Muscle layer of duodenum (tissue), 2 donors: ENCODE results near the gene PALLD.
"Not testable (repeated sequence)": the region's sequence is repeated elsewhere in the genome, so short reads cannot be mapped to it uniquely, and the experiment has no call there.

Experiments used
- H3K27ac ChIP-seq: one replicate; pipeline ENCODE4 v1.7.0; 2013; ENCODE audit warnings: mild to moderate bottlenecking, low read length
- H3K27me3 ChIP-seq: one replicate; pipeline ENCODE4 v1.7.0; 2013; ENCODE audit warnings: low read depth, mild to moderate bottlenecking, control low read depth, low read length
- H3K36me3 ChIP-seq, 2 donors: one replicate each; pipeline ENCODE4 v1.7.0; 2013; ENCODE audit warnings: low read length in 2 of 2, control low read depth in 1 of 2, mild to moderate bottlenecking in 1 of 2; ENCODE audit not compliant: insufficient read depth in 2 of 2, control insufficient read depth in 1 of 2
- H3K4me1 ChIP-seq, 2 donors: one replicate each; pipeline ENCODE4 v1.7.0; 2013; ENCODE audit warnings: low read length in 2 of 2, mild to moderate bottlenecking in 2 of 2, control low read depth in 1 of 2, moderate library complexity in 1 of 2; ENCODE audit not compliant: insufficient read depth in 2 of 2, control insufficient read depth in 1 of 2
- H3K4me3 ChIP-seq, 2 donors: one replicate each; pipeline ENCODE4 v1.7.0; 2013; ENCODE audit warnings: low read length in 2 of 2, low read depth in 1 of 2, mild to moderate bottlenecking in 1 of 2
- H3K9me3 ChIP-seq, 2 donors: one replicate each; pipeline ENCODE4 v1.7.0; 2013; ENCODE audit warnings: low read length in 2 of 2, control low read depth in 1 of 2, mild to moderate bottlenecking in 1 of 2; ENCODE audit not compliant: control insufficient read depth in 1 of 2
- donor health status: healthy.

PALLD gene

GRCh38 chr4:168924667-168925066 lies 427.8 kb downstream of the PALLD start:
- no peak overlapping the region for H3K4me3 ChIP-seq
- no peaks in the 10 kb centered on the region for H3K27me3 ChIP-seq
- H3K27ac ChIP-seq, result no peak overlapping the region
- H3K9me3 ChIP-seq, result no peaks in the 10 kb centered on the region
- peaks cover 0 to 10% of the 10 kb centered on the region in 2 donors for H3K4me1 ChIP-seq
- peaks cover 66 to 86% of the 10 kb centered on the region in 2 donors for H3K36me3 ChIP-seq

DNA sequence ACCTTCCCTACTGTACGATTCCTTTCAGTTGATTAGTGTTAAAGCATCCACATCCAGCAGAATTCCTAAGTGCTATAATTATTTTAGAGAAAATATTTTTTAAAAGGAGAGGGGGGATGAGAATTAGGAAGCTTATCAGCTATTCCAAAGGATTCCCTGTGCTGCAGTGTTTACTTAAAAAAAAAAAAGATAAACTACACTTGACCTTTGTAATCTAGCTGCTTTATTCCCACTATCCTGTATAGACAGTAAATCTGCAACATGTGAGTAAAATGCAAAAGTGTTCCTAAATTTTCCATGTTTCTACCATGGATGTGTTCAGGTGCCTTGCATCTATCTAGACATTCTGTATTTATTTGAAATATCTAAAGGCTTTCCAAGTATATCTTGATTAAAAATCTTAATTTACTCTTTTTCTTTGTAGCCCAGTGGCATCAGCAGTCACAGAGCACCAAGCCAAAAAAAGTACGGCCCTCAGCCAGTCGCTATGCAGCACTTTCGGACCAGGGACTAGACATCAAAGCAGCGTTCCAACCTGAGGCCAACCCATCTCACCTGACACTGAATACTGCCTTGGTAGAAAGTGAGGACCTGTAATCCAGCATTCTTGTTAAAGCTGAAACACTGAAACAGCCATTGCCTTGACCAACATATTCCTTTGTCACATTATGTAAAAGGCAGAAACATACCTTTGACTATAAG lies 429.1 kb downstream of the PALLD start:
- peaks cover 59 to 79% of the 10 kb centered on the region in 2 donors for H3K36me3 ChIP-seq
- H3K4me3 ChIP-seq, result no peak overlapping the region
- no peaks in the 10 kb centered on the region for H3K4me1 ChIP-seq
- no peaks in the 10 kb centered on the region for H3K9me3 ChIP-seq
- no peak overlapping the region for H3K27ac ChIP-seq
- no peaks in the 10 kb centered on the region for H3K27me3 ChIP-seq

DNA sequence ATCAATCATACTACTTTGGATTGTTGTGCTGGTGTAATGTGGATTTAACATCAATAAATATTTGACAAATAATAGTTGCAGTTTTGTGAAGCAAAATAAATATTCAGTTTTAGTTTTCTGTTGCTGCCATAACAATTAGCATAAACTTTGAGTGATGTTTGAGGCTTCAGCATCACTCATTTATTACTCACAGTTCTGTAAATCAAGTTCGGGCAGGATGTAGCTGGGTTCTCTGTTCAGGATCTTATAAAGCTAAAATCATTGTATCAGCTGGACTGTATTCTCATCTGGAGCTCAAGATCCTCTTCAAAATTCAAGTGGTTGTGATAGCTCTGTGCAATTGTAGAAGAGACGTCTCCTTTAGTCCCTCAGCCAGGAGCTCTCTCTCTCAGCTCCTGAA lies 431.5 kb downstream of the PALLD start:
- Histone ChIP-seq H3K9me3 (peaks cover 0 to 12% of the 10 kb centered on the region in 2 donors), H3K4me1 (no peaks in the 10 kb centered on the region), H3K27ac (no peak overlapping the region), H3K4me3 (no peak overlapping the region), H3K27me3 (no peaks in the 10 kb centered on the region), H3K36me3 (peaks cover 43 to 68% of the 10 kb centered on the region in 2 donors)

GRCh38 chr4:168928875-168929274 lies 432.0 kb downstream of the PALLD start:
- H3K9me3 ChIP-seq, result peaks cover 0 to 12% of the 10 kb centered on the region in 2 donors
- H3K4me1 ChIP-seq, result no peaks in the 10 kb centered on the region
- H3K36me3 ChIP-seq, result peaks cover 42 to 64% of the 10 kb centered on the region in 2 donors
- no peak overlapping the region for H3K4me3 ChIP-seq
- no peaks in the 10 kb centered on the region for H3K27me3 ChIP-seq
- no peak overlapping the region for H3K27ac ChIP-seq

- H3K27ac ChIP-seq, result no peak overlapping the region
- H3K4me3 ChIP-seq, result no peak overlapping the region
- H3K36me3 ChIP-seq, result peaks cover 26 to 47% of the 10 kb centered on the region in 2 donors
- peaks cover 0 to 19% of the 10 kb centered on the region in 2 donors for H3K9me3 ChIP-seq
- no peaks in the 10 kb centered on the region for H3K4me1 ChIP-seq
- H3K27me3 ChIP-seq, result no peaks in the 10 kb centered on the region
Observed at GRCh38 chr4:168930413-168931196, 433.8 kb downstream of the PALLD start.

- Histone ChIP-seq H3K4me3 (no peak overlapping the region), H3K36me3 (peaks cover 23 to 40% of the 10 kb centered on the region in 2 donors), H3K27ac (no peak overlapping the region), H3K9me3 (peaks cover 0 to 19% of the 10 kb centered on the region in 2 donors), H3K4me1 (no peaks in the 10 kb centered on the region), H3K27me3 (no peaks in the 10 kb centered on the region)
Observed at GRCh38 chr4:168931215-168931650, 434.4 kb downstream of the PALLD start.

- Histone ChIP-seq H3K4me1 (no peaks in the 10 kb centered on the region), H3K27me3 (no peaks in the 10 kb centered on the region), H3K27ac (no peak overlapping the region), H3K36me3 (peaks cover 16 to 33% of the 10 kb centered on the region in 2 donors), H3K9me3 (peaks cover 0 to 22% of the 10 kb centered on the region in 2 donors), H3K4me3 (no peak overlapping the region)
Observed at GRCh38 chr4:168932138-168932537, 435.3 kb downstream of the PALLD start.

- Histone ChIP-seq H3K4me3 (no peak overlapping the region), H3K9me3 (peaks cover 0 to 26% of the 10 kb centered on the region in 2 donors), H3K27me3 (no peaks in the 10 kb centered on the region), H3K36me3 (peaks cover 8 to 20% of the 10 kb centered on the region in 2 donors), H3K27ac (no peak overlapping the region), H3K4me1 (no peaks in the 10 kb centered on the region)
Observed at GRCh38 chr4:168933423-168933822, 436.6 kb downstream of the PALLD start.

GRCh38 chr4:168937473-168937872 lies 440.6 kb downstream of the PALLD start:
- H3K4me3 ChIP-seq, H3K27me3 ChIP-seq, H3K4me1 ChIP-seq, H3K27ac ChIP-seq, H3K36me3 ChIP-seq: not testable (repeated sequence)
- H3K9me3 ChIP-seq, result peaks cover 0 to 19% of the 10 kb centered on the region in 2 donors

GRCh38 chr4:168942985-168943384 lies 446.1 kb downstream of the PALLD start:
- Histone ChIP-seq H3K9me3 (peaks cover 0 to 5% of the 10 kb centered on the region in 2 donors), H3K4me1 (no peaks in the 10 kb centered on the region), H3K36me3 (no peaks in the 10 kb centered on the region), H3K4me3 (no peak overlapping the region), H3K27me3 (no peaks in the 10 kb centered on the region), H3K27ac (no peak overlapping the region)

- Histone ChIP-seq H3K9me3 (peaks cover 0 to 2% of the 10 kb centered on the region in 2 donors), H3K27ac (no peak overlapping the region)
Observed at GRCh38 chr4:168945291-168945690, 448.4 kb downstream of the PALLD start.

More at GRCh38 chr4:168945291-168945690, 448.4 kb downstream of the PALLD start:
- Histone ChIP-seq H3K4me3 (no peak overlapping the region), H3K36me3 (no peaks in the 10 kb centered on the region), H3K4me1 (no peaks in the 10 kb centered on the region), H3K27me3 (no peaks in the 10 kb centered on the region)
